K562 (cell line): Measurements from ENCODE around the gene NIPAL3. TPM values are rescaled to one million over a fixed set of nuclear protein-coding genes. Genes with fewer than 3 reads are reported as not detected.

Experiments
- CXXC5 ChIP-seq: fragments of 250-450 bp; sonication (Bioruptor Pico); IDR thresholded peaks from 2 replicates; pipeline ENCODE4 v1.8.0; 2022; ENCODE audit warnings: inconsistent platforms, mild to moderate bottlenecking, moderate library complexity
- ETS1 ChIP-seq: conservative IDR thresholded peaks from 2 replicates; pipeline ENCODE4 v1.6.1; 2011; ENCODE audit warnings: low read depth, mild to moderate bottlenecking, low read length; ENCODE audit not compliant: control insufficient read depth
- MTA1 ChIP-seq: fragments of 450-650 bp; IDR thresholded peaks from 2 replicates; pipeline ENCODE4 v1.6.1; 2017; ENCODE audit warnings: borderline replicate concordance
- MYC ChIP-seq, 2 experiments: fragments of 250-450 bp in 1 of 2; sonication (Bioruptor Pico) in 1 of 2; IDR thresholded peaks; 2 replicates each; pipeline versions ENCODE4 v1.5.1 to v1.6.1; 2012 to 2021; ENCODE audit warnings: low read depth in 2 of 2, borderline replicate concordance in 1 of 2, improper control_type of control experiment in 1 of 2, low read length in 1 of 2, mild to moderate bottlenecking in 1 of 2, moderate library complexity in 1 of 2
- POLR2B ChIP-seq: fragments of 450-650 bp; IDR thresholded peaks from 2 replicates; pipeline ENCODE4 v1.6.1; 2018; ENCODE audit warnings: low read depth; ENCODE audit not compliant: partially characterized antibody
- PTBP1 ChIP-seq: fragments of 200-400 bp; formaldehyde crosslinking; IDR thresholded peaks from 2 replicates; pipeline ENCODE4 v1.6.1; 2017; ENCODE audit warnings: low read depth, low read length
- RNF2 ChIP-seq: sonication (generic); IDR thresholded peaks from 2 replicates; pipeline ENCODE4 v1.6.1; 2016
- SOX6 ChIP-seq: fragments of 450-650 bp; IDR thresholded peaks from 2 replicates; pipeline ENCODE4 v1.6.1; 2014; ENCODE audit warnings: mild to moderate bottlenecking
- STAT5A ChIP-seq: IDR thresholded peaks from 2 replicates; pipeline ENCODE4 v1.6.1; 2012; ENCODE audit warnings: low read length, inconsistent platforms, borderline replicate concordance
- TAL1 ChIP-seq: fragments of 450-650 bp; IDR thresholded peaks from 2 replicates; pipeline ENCODE4 v1.6.1; 2016; ENCODE audit warnings: mild to moderate bottlenecking
- XRCC4 ChIP-seq: IDR thresholded peaks from one replicate; pipeline ENCODE4 v1.6.1; 2011; ENCODE audit not compliant: insufficient read depth, insufficient read length; ENCODE audit errors: extremely low read depth
- ZNF12 ChIP-seq: sonication (generic); formaldehyde crosslinking; IDR thresholded peaks from 2 replicates; pipeline ENCODE4 v1.4.0; 2020; ENCODE audit warnings: mild to moderate bottlenecking, missing genetic modification reagents
- ZNF24 ChIP-seq: fragments of 450-650 bp; IDR thresholded peaks from 2 replicates; pipeline ENCODE4 v1.6.1; 2016
- ZNF347 ChIP-seq: fragments of 450-650 bp; formaldehyde crosslinking; IDR thresholded peaks from 2 replicates; pipeline ENCODE4 v1.4.0; 2020; ENCODE audit warnings: low read depth, mild to moderate bottlenecking, moderate library complexity
- ZNF507 ChIP-seq: conservative IDR thresholded peaks from 2 replicates; pipeline ENCODE4 v1.6.1; 2017; ENCODE audit warnings: missing genetic modification characterization, missing compliant biosample characterization
- ZNF764 ChIP-seq: fragments of 250-450 bp; sonication (Bioruptor Pico); IDR thresholded peaks from 2 replicates; pipeline ENCODE4 v1.4.0; 2020; ENCODE audit warnings: low read depth, mild to moderate bottlenecking, moderate library complexity
- ZNF785 ChIP-seq: fragments of 250-450 bp; sonication (Bioruptor Pico); IDR thresholded peaks from 2 replicates; pipeline ENCODE4 v1.4.0; 2020; ENCODE audit warnings: mild to moderate bottlenecking
- ZNF830 ChIP-seq: fragments of 250-450 bp; sonication (Bioruptor Pico); IDR thresholded peaks from 2 replicates; pipeline ENCODE4 v1.5.0; 2021; ENCODE audit warnings: mild to moderate bottlenecking
- polyA plus RNA-seq, 8 experiments: library from polyadenylated mRNA; depleted of rRNA in 4 of 8; stranded (reverse) in 5 of 8; unstranded in 3 of 8; fragments of >200 nt; fragmentation: Nextera tagmentation in 2 of 8; fragmentation: Illumina TruSeq in 1 of 8; extraction: Ambion mirVana in 2 of 8; extraction: Trizol in 1 of 8; gene quantifications; 2 replicates each; pipeline versions ENCODE4 v1.2.1 to v1.2.3, GENCODE V29; 2011 to 2014; ENCODE audit warnings: inconsistent platforms in 1 of 8, missing spikeins in 1 of 8
- total RNA-seq, 7 experiments: library from RNA; depleted of rRNA in 6 of 7; stranded (reverse); fragments of >200 nt in 6 of 7; fragmentation: Illumina TruSeq in 2 of 7; extraction: Trizol in 2 of 7; gene quantifications; 2 replicates each; pipeline versions ENCODE4 v1.2.1 to v1.2.3, GENCODE V29; 2011 to 2021; ENCODE audit warnings: low replicate concordance in 1 of 7
- TF ChIP-seq, protein P1 (sequence below): fragments of 450-650 bp; formaldehyde crosslinking; IDR thresholded peaks from 2 replicates; pipeline ENCODE4 v1.4.0; 2022; ENCODE audit warnings: mild to moderate bottlenecking, moderate library complexity
- TF ChIP-seq, protein P2 (sequence below), 2 experiments: fragments of 450-650 bp; formaldehyde crosslinking in 1 of 2; IDR thresholded peaks; 2 replicates each; pipeline versions ENCODE4 v1.4.0 to v1.6.1; 2014 to 2020; ENCODE audit warnings: mild to moderate bottlenecking in 2 of 2, borderline replicate concordance in 1 of 2, low read depth in 1 of 2

NIPAL3 gene
- total and polyA plus RNA-seq, 9 of the 15 experiments (the other 6 are each of a cell fraction or from before 2014, with no cell fraction given): 10.5 to 26.3 (median 16.0) TPM

DNA sequence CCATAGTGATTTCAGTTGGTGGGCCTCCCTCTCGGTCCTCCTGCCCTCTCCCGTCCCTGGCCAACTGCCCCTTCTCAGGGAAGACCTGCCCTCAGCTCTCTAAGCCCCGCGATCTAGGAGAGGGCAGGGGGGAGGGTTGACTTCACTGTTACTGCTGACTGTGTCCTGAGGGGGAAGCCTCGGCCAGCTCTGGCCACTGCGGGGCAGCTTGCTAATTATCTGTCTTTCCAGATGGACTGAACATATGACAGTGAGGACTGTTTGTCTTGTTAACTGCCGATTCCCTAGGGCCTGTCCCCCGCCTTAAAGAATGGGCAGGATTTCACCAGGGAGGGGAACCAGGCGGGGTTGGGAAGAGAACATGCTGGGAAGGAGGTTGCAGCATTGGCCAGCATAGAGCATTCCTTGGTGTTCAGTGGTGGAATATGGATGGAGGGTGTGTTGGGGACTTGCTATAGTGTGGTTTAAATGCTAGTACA, 22.9 kb downstream of the NIPAL3 start (continued):
- TF ChIP-seq SOX6 (peak; percentile 74; the same call in 1 of the 2 replicates), XRCC4 (no peak), ZNF764 (CRISPR knock-in tag) (no peak), CXXC5 (CRISPR knock-in tag) (peak; percentile 45; the same call in 1 of the 2 replicates), PTBP1 (no peak), STAT5A (peak; percentile 46; the same call in 1 of the 2 replicates), ZNF12 (no peak), MYC (IDR thresholded peaks at IDR 0.05; ENCODE audit: low read depth, low read length) (0 out of 2 replicates have a peak, but pooled peaks have one; percentile 35), MYC (CRISPR knock-in tag; IDR thresholded peaks at IDR 0.05; ENCODE audit: borderline replicate concordance, low read depth) (0 out of 2 replicates have a peak, but pooled peaks have one; percentile 36), POLR2B (no peak), ZNF830 (no peak), ZNF24 (peak; percentile 79), TAL1 (peak; percentile 82), ZNF785 (CRISPR knock-in tag) (no peak), MTA1 (no peak), ETS1 (no peak), ZNF507 (tag) (no peak), RNF2 (0 out of 2 replicates have a peak, but pooled peaks have one; percentile 31), ZNF347 (CRISPR knock-in tag) (no peak)
- TF ChIP-seq, protein P1, sequence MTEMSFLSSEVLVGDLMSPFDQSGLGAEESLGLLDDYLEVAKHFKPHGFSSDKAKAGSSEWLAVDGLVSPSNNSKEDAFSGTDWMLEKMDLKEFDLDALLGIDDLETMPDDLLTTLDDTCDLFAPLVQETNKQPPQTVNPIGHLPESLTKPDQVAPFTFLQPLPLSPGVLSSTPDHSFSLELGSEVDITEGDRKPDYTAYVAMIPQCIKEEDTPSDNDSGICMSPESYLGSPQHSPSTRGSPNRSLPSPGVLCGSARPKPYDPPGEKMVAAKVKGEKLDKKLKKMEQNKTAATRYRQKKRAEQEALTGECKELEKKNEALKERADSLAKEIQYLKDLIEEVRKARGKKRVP: no peak
- TF ChIP-seq, protein P2, sequence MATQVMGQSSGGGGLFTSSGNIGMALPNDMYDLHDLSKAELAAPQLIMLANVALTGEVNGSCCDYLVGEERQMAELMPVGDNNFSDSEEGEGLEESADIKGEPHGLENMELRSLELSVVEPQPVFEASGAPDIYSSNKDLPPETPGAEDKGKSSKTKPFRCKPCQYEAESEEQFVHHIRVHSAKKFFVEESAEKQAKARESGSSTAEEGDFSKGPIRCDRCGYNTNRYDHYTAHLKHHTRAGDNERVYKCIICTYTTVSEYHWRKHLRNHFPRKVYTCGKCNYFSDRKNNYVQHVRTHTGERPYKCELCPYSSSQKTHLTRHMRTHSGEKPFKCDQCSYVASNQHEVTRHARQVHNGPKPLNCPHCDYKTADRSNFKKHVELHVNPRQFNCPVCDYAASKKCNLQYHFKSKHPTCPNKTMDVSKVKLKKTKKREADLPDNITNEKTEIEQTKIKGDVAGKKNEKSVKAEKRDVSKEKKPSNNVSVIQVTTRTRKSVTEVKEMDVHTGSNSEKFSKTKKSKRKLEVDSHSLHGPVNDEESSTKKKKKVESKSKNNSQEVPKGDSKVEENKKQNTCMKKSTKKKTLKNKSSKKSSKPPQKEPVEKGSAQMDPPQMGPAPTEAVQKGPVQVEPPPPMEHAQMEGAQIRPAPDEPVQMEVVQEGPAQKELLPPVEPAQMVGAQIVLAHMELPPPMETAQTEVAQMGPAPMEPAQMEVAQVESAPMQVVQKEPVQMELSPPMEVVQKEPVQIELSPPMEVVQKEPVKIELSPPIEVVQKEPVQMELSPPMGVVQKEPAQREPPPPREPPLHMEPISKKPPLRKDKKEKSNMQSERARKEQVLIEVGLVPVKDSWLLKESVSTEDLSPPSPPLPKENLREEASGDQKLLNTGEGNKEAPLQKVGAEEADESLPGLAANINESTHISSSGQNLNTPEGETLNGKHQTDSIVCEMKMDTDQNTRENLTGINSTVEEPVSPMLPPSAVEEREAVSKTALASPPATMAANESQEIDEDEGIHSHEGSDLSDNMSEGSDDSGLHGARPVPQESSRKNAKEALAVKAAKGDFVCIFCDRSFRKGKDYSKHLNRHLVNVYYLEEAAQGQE (IDR thresholded peaks at IDR 0.05; ENCODE audit: borderline replicate concordance): peak; percentile 41; the same call in 1 of the 2 replicates
- TF ChIP-seq, protein P2 (CRISPR knock-in tag; IDR thresholded peaks at IDR 0.05; ENCODE audit: low read depth): no peak
